GM21529 (cell line): ENCODE measurements around the gene LCTL.

ENCODE experiments used
- ATAC-seq: cut with Tn5 transposase; IDR thresholded peaks from one replicate; pipeline ENCODE4 v1.9.1; 2021; ENCODE audit not compliant: unreplicated experiment

LCTL gene

GRCh38 chr15:66565141-66565641 lies 607 bp downstream of the LCTL start:
- ATAC-seq = no peak

GRCh38 chr15:66564136-66565041 lies 1.4 kb downstream of the LCTL start:
- ATAC-seq = no peak

- no peak for ATAC-seq
Measured at GRCh38 chr15:66563566-66564110, 2.2 kb downstream of the LCTL start.

GRCh38 chr15:66563126-66563525 lies 2.7 kb downstream of the LCTL start:
- ATAC-seq = no peak

GRCh38 chr15:66560856-66561525 lies 4.8 kb downstream of the LCTL start:
- no peak for ATAC-seq

GRCh38 chr15:66558271-66558670 lies 7.5 kb downstream of the LCTL start:
- no peak for ATAC-seq

- no peak for ATAC-seq
Measured at GRCh38 chr15:66555685-66556084, 10.1 kb downstream of the LCTL start.

GRCh38 chr15:66545255-66545654 lies 20.5 kb downstream of the LCTL start:
- no peak for ATAC-seq

GRCh38 chr15:66542896-66543295 lies 22.9 kb downstream of the LCTL start:
- no peak for ATAC-seq

- no peak for ATAC-seq
Measured at GRCh38 chr15:66535056-66535455, 30.7 kb downstream of the LCTL start.

GRCh38 chr15:66524838-66525237 lies 41.0 kb downstream of the LCTL start:
- ATAC-seq = no peak

GRCh38 chr15:66523926-66524325 lies 41.9 kb downstream of the LCTL start:
- ATAC-seq = no peak

GRCh38 chr15:66515901-66516322 lies 49.9 kb downstream of the LCTL start:
- ATAC-seq = no peak

- ATAC-seq = no peak
Measured at GRCh38 chr15:66514586-66514985, 51.2 kb downstream of the LCTL start.

GRCh38 chr15:66508293-66508883 lies 57.4 kb downstream of the LCTL start:
- no peak for ATAC-seq

- ATAC-seq = no peak
Measured at GRCh38 chr15:66505818-66506217, 60.0 kb downstream of the LCTL start.

- ATAC-seq = peak; percentile 3
Measured at GRCh38 chr15:66505430-66505811, 60.4 kb downstream of the LCTL start.

GRCh38 chr15:66504563-66505429 lies 61.0 kb downstream of the LCTL start, which contains the start of the genes RPL4 and ZWILCH:
TSS of gene RPL4 (minus strand) at chr15:66504855. CDS start at chr15:66504790, 65 bp downstream.
TSS of gene ZWILCH (plus strand) at chr15:66505326. CDS start at chr15:66505339, 13 bp downstream.
- peak; percentile 67 for ATAC-seq

- no peak for ATAC-seq
Measured at GRCh38 chr15:66503780-66504562, 61.8 kb downstream of the LCTL start.
